ENCODE measurements around the gene OR51A4.

Gene OR51A4

GRCh38 chr11:4921796-4922195, 25.6 kb downstream of the OR51A4 start:
- Histone ChIP-seq H3K36me3 (ENCODE audit: insufficient read depth, low read length) (no peaks in the 10 kb centered on the region), H4K20me1 (ENCODE audit: insufficient read depth, low read length) (no peaks in the 10 kb centered on the region), H3K9me3 (ENCODE audit: low read length) (no peaks in the 10 kb centered on the region), H3K9me2 (ENCODE audit: low read depth, low read length) (no peaks in the 10 kb centered on the region), H3K4me3 (ENCODE audit: low read depth, low read length, poor library complexity, severe bottlenecking) (no peak overlapping the region), H3K4me1 (ENCODE audit: insufficient read depth, low read length, severe bottlenecking) (no peaks in the 10 kb centered on the region), H3K9ac (ENCODE audit: low read length) (no peak overlapping the region), H3K27ac (ENCODE audit: low read depth, low read length, poor library complexity, severe bottlenecking) (no peak overlapping the region), H3K79me2 (ENCODE audit: insufficient read depth, low read length) (no peaks in the 10 kb centered on the region), H3K27me3 (ENCODE audit: insufficient read depth, low read length) (no peaks in the 10 kb centered on the region), H2AFZ (ENCODE audit: low read length) (no peak overlapping the region), H3K4me2 (ENCODE audit: low read length) (no peak overlapping the region), H3F3A (ENCODE audit: insufficient read depth, low read length) (no peaks in the 10 kb centered on the region)
- TF ChIP-seq CTCF (IDR thresholded peaks at IDR 0.05; ENCODE audit: low read length) (no peak), EZH2 (IDR thresholded peaks at IDR 0.05; ENCODE audit: borderline replicate concordance, low read length) (no peak)

GRCh38 chr11:4919250-4919649, 28.2 kb downstream of the OR51A4 start, which contains the start of gene OR51G2:
OR51G2 (minus strand) TSS chr11:4919350; CDS start chr11:4915663, 3,687 bp downstream.
- H3K9ac ChIP-seq (ENCODE audit: low read length): no peak within 1 kb of the TSS

GRCh38 chr11:4916581-4916980, 30.8 kb downstream of the OR51A4 start:
- no peaks in the 10 kb centered on the region for H3K9me2 ChIP-seq (ENCODE audit: low read depth, low read length)
- H3K27me3 ChIP-seq (ENCODE audit: insufficient read depth, low read length): no peaks in the 10 kb centered on the region
- H3K36me3 ChIP-seq (ENCODE audit: insufficient read depth, low read length): no peaks in the 10 kb centered on the region
- no peaks in the 10 kb centered on the region for H3K4me1 ChIP-seq (ENCODE audit: insufficient read depth, low read length, severe bottlenecking)
- H4K20me1 ChIP-seq (ENCODE audit: insufficient read depth, low read length): no peaks in the 10 kb centered on the region
- H3K9me3 ChIP-seq (ENCODE audit: low read length): no peaks in the 10 kb centered on the region
- no peaks in the 10 kb centered on the region for H3K79me2 ChIP-seq (ENCODE audit: insufficient read depth, low read length)
- H3K4me3 ChIP-seq (ENCODE audit: low read depth, low read length, poor library complexity, severe bottlenecking): no peak overlapping the region
- TF ChIP-seq CTCF (IDR thresholded peaks at IDR 0.05; ENCODE audit: low read length): no peak
- no peak for TF ChIP-seq EZH2 (IDR thresholded peaks at IDR 0.05; ENCODE audit: borderline replicate concordance, low read length)
- no peak overlapping the region for H3K9ac ChIP-seq (ENCODE audit: low read length)
- no peak overlapping the region for H3K27ac ChIP-seq (ENCODE audit: low read depth, low read length, poor library complexity, severe bottlenecking)
- H2AFZ ChIP-seq (ENCODE audit: low read length): no peak overlapping the region
- no peaks in the 10 kb centered on the region for H3F3A ChIP-seq (ENCODE audit: insufficient read depth, low read length)
- H3K4me2 ChIP-seq (ENCODE audit: low read length): no peak overlapping the region

More at GRCh38 chr11:4919250-4919649, 28.2 kb downstream of the OR51A4 start, which contains the start of gene OR51G2:
- H3K36me3 ChIP-seq (ENCODE audit: insufficient read depth, low read length): no peaks in the 10 kb centered on the region
- no peaks in the 10 kb centered on the region for H3F3A ChIP-seq (ENCODE audit: insufficient read depth, low read length)
- H3K4me1 ChIP-seq (ENCODE audit: insufficient read depth, low read length, severe bottlenecking): no peaks in the 10 kb centered on the region
- no peaks in the 10 kb centered on the region for H4K20me1 ChIP-seq (ENCODE audit: insufficient read depth, low read length)
- TF ChIP-seq EZH2 (IDR thresholded peaks at IDR 0.05; ENCODE audit: borderline replicate concordance, low read length) (no peak), CTCF (IDR thresholded peaks at IDR 0.05; ENCODE audit: low read length) (no peak)
- H3K9me3 ChIP-seq (ENCODE audit: low read length): no peaks in the 10 kb centered on the region
- no peaks in the 10 kb centered on the region for H3K9me2 ChIP-seq (ENCODE audit: low read depth, low read length)
- no peak within 1 kb of the TSS for H3K4me3 ChIP-seq (ENCODE audit: low read depth, low read length, poor library complexity, severe bottlenecking)
- no peak within 1 kb of the TSS for H3K4me2 ChIP-seq (ENCODE audit: low read length)
- no peaks in the 10 kb centered on the region for H3K27me3 ChIP-seq (ENCODE audit: insufficient read depth, low read length)
- no peaks in the 10 kb centered on the region for H3K79me2 ChIP-seq (ENCODE audit: insufficient read depth, low read length)
- H2AFZ ChIP-seq (ENCODE audit: low read length): no peak within 1 kb of the TSS
- H3K27ac ChIP-seq (ENCODE audit: low read depth, low read length, poor library complexity, severe bottlenecking): no peak within 1 kb of the TSS
